Cortex of kidney (tissue), 1 donor: ENCODE data around the gene SRP14.
"Not testable (repeated sequence)": the region's sequence is repeated elsewhere in the genome, so short reads cannot be mapped to it uniquely, and the experiment has no call there.

Experiments used
- DNase-seq: peaks from one replicate; lab custom pipeline; 2025; lab: John Stamatoyannopoulos, UW

The SRP14 gene, protein sequence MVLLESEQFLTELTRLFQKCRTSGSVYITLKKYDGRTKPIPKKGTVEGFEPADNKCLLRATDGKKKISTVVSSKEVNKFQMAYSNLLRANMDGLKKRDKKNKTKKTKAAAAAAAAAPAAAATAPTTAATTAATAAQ

DNA sequence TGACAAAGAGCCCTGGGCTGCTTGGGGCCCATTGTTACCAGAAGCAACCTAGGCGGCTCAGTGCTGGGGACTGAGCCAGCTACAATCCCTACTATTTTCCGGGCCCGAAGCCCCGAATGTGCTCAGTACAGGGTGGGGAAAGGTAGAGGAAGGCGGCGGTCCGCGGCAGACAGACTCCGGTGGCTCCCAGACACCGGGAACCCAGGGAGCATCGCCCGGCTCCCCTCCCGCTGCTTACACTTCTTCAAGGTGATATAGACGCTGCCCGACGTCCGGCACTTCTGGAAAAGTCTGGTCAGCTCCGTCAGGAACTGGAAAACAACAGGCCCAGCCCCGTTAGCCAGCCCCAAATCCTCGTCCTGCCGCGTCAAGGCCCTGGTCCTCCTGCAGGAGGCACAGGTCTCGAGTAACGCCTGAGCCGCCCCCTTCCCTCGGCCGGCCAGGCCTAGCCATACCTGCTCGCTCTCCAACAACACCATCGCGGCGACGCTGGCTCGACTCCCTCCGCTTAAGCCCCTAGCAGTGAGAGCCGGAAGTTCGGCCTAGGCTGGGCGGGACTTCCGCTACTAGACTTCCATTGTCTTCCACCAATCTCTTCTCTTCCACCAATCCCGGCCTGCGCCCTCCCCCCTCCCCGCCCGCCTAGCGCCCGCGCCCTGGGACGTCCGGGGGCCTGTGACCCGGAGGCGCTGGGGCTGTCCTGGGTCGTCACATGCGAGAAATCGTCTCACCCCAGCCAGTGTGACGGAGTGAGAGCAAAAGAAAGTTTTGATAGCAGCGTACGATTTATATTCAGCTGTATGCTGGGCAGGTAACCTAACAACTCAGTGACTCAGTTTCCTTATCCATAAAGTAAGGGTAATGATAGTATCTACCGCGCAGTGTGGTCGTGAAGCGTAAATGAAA lies at the start of gene SRP14:
Gene SRP14, minus strand, starts transcription at position 544 of the 906 bp plus-strand sequence. Its CDS starts 65 bp downstream, at position 479.
- no peak for DNase-seq

DNA sequence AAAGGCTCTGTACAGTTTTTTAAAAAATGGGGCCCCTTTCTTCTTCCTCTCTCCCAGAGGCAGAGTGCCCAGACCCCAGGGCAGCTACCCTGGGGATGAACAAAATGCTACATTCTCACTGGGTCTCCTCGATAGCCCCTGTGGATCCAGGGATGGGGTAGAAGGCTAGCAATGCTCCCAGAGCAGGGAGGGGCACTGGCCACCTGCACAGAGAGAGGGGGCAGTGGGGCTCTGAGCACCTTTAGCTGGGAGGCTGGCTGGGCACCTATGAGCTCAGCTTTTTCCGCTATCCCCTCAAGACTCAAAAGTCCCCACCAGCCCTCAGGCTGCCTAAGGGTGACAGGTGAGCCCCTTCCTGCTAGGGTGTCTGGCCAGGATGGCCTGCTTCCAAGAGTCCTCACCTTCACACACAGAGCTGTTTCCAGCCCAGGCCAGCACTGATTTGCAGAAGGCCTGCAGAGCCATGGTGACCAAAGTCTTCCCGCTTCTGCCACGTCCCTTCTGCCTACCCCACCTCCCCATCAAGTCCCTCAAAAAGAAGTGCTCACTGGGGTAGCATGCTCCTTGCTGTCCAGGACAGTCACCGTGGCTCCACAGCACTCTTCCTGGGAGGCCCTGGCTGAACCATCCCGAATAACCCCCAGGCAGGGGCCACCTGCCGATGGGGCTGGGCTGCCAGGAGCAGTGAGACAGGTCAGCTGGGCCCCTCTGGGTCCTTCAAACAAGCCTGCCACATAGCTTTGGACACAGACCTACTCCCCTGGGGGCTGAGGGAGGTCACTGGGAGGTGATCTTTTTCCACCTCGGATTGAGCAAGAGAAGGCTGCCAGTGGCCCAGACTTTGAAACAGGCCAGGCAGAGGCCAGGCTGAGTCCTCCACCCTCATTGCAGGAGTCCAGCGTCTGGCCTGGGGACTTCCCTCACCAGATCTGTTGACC lies 49.3 kb upstream of the SRP14 start:
- no peak for DNase-seq

DNA sequence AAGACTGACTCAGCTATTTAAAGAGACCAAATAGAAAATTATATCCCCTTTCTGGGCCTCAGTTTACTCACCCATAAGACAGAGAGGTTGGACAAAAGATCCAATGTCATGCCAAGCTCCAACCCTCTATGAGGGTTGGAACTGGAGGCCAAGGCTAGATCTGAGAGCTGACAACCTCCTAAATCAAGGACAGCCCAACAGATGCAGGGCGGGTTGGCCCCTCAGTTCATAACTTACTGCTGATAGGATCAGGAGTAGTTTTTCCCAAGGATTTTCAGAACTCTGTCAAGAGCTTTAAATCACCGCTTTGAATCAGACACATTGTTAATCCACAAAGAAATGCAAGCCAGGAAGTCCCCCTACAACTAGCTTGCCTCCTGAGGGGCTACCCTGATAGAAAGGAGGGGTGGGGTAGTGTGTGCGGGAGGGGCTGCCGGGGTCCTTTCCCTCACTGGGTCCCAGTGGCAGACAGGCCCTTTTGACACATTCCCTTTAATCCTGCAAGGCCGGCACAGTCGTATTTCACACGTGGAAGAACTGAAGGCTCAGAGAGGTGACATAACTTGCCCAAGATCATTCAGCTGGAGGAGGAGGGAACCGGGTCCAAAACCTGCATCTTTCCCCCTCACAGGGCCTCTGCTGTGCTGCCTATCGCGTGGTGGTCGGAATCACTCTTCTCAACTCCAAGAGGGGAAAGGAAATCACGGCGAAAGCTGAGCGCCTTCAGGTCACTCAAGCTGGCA lies 48.3 kb upstream of the SRP14 start:
- no peak for DNase-seq

DNA sequence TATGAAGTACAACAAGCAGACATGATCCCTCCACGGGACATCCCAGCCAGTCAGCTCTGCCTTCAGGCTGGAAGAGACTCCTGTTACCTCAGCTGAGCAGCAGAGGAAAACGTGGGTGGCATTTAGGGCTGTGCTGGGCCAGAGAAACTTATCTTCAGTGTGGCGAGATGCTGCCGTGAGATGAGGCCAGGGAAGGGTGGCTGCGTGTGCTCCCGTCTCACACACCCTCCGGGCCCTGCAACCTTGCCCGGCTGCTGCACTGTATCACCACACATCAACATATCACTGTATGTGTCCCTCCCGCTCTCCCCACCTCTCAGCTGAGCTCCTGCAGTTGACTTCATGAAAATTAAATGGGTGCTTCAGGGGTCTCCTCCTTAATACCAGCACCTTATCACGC lies 46.3 kb upstream of the SRP14 start:
- DNase-seq, result no peak

DNA sequence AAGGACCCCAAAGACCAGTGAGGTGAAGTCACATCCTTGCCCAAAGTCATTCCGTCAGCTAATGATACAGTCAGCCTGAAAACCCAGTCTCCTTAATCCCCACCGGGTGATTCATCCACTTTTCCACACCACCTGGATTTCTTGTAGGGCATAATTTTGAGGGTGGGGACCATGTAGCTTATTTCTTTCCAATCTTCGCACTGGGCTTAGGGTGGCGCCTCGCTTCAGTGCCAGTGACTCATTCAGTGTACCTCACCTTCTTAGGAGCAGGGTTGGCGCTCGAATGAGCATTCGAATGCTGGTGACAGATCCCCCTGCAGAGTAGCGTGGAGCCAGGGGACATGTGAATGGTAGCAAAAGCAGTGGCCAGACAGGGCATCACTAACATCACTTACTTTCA lies 45.7 kb upstream of the SRP14 start:
- no peak for DNase-seq

DNA sequence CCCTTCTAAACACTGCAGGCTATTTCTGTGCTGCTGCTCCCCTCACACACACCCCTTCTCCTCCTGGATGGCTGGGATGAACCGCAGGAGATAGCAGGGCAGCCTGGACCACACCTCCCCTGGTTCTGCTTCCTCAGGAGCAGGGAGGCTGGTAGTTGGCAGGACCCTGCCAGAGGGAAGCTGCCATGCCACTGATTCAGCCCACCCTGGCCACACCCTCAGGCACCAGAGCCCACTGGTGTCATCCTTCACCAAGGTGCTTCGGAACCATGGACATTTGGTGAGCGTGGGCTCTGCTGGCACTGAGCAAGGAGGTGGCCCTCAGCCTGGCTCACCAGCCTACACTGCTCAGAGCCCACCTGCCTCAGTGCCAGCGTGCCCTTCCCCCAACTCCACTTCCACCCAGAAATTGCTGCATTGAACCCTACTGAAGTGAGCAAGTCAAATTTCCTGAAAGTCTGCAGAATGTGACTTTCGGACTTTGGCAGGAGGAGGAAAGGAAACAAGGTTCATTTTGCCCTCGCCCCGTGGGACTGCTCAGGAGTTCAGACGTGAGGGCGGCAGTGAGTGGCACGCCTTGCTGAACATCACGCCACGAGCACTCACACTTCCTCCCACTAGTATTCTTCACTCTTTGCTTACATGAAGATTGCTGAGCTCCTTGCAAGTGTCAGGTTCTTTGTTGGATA lies 43.4 kb upstream of the SRP14 start:
- DNase-seq, result no peak

DNA sequence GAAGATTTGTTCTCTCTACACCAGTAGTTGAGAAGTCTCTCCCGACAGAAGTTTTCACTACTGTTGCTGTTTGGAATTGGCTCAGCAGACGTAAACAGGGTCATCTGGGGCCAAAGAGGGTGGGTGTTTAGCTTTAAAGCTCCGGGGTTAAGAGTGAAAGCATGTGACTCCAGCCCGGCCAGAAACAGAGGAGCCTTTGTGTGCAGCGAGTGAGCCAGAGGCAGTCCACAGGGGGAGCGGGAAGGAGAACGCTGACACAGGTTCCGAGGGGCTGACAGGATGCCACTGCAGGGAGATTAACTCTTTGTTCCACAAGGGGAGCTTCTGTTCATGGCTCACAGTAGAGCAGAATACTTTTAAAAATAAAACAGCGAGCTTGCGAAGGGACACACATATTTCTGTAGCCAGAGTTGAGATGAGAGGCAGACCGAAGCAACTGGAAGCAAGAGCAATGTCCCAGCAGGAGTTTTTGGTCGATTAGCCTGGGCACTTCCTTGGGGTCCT lies 42.8 kb upstream of the SRP14 start:
- DNase-seq, result no peak

DNA sequence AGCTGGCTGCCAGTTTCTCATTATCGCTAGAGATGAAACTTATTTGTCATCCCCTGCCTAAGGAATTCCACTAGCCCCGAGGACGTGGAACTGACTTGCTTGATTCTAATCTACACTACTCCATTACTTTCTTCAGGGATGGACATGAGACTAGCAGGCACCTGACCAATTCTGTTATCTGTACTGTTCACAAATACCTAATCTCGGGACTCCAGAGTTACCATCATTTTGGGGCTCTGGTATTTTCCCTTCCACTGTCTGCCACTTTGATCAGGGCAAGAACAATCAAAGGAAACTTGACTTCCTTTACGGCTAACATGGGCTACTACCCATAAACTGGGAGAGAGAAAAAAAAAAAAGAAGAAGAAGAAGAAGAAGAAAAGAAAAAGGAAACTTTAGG lies 41.9 kb upstream of the SRP14 start:
- no peak for DNase-seq

DNA sequence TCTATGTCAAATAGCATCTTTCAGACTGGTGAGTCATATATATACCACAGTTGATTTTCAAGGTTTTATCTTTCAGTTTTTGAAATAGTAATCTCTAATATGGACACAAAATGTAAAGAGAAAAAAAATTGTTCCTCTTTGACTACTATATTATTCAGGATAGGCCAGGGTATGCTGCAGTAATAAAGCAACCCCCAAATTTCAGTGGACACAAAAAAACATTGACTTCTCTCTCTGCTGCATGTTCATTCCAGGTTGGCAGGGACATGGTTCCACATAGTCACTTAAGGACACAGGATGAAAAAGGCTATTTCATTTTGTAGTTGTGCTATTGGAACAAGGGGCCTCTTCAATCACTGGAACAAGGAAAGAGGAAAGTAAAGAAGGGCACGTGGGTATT lies 41.1 kb upstream of the SRP14 start:
- DNase-seq, result no peak

DNA sequence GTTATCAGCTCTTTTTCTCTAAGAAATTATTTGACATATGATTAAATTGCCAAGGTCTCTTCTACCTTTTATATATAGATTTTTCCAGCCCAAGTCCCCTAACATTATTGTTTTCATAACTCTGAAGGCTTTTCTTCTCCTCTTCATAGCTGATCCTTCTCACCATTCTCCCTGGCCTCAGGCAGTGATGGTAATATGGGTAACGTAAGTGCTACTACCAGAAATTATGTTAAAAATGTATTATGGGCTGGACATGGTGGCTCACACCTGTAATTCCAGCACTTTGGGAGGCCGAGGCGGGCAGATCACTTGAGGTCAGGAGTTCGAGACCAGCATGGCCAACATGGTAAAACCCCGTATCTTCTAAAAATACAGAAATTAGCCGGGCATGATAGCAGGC lies 40.5 kb upstream of the SRP14 start:
- DNase-seq, result no peak

DNA sequence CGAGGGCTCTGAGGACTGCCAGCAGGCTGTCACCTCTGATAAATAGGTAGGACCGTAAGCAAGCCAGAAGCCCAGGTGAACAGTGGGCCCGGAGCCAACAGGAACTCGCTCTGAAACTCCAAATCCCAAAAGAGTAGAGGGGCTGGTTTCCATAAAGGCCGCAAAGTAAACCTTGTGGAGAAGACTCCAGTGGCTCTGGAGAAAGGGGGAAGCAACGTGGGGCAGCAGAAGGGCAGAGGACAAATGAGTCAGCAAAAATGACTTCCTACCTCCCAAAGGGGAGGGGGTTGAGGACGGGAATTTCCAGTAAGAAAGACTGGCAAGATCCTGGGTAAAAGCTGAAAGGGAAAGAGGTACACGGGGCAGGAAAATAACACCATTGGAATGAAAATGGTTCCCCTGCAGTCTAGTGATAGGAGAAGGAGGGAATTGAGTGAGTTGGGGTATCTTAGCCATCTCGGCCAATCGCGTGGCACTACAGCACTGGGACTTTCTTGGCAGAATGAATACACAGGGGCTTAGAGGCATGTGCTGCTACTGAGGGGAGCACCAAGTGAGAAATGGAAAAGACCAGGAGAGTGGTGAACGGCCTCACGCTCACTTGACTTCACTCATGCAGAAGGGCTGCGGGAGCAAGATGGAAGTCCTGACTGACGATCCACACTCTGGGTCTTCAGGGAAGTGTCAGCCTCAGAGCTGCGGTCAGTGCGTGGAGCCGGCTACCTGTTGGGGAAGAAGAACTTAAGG lies 36.5 kb upstream of the SRP14 start:
- DNase-seq, result no peak

DNA sequence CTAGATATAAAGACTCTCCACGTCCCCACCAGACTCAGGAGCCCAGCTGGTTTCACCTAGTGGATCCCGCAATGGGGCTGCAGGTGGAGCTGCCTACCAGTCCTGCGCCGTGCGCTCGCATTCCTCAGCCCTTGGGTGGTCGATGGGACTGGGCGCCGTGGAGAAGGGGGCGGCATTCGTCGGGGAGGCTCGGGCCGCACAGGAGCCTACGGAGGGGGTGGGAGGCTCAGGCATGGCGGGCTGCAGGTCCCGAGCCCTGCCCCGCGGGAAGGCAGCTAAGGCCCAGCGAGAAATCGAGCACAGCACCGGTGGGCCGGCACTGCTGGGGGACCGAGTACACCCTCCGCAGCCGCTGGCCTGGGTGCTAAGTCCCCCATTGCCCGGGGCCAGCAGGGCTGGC lies 35.7 kb upstream of the SRP14 start:
- not testable (repeated sequence) for DNase-seq

DNA sequence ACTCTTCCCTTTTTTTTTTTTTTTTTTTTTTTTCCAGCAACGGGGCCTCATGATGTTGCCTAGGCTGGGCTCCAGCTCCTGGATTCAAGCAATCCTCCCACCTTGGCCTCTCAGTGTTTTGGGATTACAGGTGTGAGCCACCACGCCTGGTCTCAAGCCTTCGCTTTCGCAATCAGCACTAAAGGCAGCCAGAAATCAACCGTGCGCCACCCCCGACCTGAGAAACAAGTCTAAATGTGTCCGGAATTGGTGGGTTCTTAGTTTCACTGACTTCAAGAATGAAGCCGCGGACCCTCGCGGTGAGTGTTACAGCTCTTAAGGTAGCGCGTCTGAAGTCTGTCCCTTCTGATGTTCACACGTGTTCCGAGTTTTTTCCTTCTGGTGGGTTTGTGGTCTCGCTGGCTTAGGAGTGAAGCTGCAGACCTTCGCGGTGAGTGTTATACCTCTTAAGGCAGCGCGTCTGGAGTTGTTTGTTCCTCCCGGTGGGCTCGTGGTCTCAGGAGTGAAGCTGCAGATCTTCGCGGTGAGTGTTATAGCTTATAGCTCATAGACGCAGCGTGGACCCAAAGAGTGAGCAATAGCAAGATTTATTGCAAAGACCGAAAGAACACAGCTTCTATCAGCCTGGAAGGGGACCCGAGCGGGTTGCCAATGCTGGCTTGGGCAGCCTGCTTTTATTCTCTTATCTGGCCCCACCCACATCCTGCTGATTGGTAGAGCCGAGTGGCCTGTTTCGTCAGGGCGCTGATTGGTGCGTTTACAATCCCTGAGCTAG lies 34.9 kb upstream of the SRP14 start:
- DNase-seq, result not testable (repeated sequence)

DNA sequence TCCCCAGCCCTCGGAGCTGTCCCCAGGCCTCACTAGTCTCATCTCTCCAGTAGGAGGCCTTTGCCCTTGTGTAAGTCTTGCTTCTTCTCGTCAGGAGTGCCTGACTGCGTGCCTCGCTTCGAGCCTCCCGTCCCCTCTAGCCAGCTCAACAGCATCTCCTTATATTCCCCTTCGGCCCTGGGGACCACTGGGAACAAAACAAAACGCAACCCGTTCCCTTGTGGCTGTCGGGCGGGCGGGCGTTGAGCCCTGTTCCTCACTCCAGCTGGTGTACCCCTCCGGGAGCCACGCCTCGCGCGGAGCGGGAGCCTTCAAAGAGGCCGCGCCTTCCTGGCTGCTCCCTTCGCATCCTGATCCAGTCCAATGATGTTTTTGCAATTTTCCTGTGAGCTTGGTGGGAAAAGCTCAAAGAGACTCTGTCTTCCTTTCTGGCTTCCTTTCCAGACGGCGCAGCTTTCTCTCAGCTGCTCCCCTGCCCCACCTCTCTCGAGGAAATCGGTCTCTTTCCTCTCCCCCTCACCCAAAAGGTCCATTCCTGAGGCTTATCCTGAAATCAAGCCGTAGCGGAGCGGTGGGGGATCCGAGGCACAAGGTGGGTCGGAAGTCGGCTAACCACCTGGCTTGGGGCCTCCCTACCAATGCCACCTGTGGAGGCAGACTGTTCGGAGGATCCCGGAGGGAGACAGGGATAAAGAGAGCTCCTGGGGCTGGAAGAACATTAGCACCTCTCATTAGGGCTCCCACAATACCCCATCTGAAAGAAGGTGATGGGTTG lies 33.4 kb upstream of the SRP14 start:
- DNase-seq, result no peak

DNA sequence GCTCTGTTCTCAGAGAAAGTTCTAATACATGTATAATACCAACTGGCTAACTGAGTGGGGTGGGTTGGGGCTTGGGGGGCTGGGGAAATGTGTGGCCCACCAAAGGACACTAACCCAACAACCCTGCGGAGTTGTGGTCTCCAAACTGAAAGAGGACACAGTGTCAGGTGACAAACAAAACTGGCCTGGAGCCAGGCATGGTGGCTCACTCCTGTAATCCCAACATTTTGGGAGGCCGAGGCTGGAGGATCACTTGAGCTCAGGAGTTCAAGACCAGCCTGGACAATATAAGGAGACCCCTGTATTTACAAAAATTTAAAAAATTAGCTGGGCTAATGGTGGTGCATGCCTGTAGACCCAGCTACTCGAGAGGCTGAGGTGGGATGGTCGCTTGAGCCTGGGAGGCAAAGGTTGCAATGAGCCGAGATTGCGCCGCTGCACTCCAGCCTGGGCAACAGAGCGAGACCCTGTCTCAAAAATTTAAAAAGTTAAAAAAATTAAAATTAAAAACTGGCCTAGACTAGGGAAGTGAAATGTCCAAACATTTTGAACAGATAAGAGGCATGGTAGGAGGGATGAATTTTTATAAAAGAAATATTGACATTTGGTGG lies 31.7 kb upstream of the SRP14 start:
- no peak for DNase-seq

DNA sequence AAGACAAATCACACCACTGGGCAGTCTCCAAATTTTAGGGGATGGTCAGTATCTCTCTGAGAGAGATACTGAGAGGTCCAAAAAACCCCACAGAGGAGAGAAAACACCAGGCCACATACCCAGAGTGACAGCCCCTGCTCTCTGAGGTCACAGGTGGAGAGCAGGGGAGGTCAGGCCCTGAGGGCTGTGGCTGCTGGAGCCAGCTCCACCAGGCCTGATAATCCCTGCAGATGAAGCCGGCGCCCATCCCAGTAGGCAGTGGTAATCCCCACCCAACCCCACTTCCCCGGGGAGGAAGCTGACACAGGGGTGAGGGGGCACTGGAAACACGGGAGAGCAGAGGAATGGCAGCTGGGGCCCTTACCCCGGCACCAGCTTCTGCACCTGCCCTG lies 31.2 kb upstream of the SRP14 start:
- DNase-seq, result no peak

DNA sequence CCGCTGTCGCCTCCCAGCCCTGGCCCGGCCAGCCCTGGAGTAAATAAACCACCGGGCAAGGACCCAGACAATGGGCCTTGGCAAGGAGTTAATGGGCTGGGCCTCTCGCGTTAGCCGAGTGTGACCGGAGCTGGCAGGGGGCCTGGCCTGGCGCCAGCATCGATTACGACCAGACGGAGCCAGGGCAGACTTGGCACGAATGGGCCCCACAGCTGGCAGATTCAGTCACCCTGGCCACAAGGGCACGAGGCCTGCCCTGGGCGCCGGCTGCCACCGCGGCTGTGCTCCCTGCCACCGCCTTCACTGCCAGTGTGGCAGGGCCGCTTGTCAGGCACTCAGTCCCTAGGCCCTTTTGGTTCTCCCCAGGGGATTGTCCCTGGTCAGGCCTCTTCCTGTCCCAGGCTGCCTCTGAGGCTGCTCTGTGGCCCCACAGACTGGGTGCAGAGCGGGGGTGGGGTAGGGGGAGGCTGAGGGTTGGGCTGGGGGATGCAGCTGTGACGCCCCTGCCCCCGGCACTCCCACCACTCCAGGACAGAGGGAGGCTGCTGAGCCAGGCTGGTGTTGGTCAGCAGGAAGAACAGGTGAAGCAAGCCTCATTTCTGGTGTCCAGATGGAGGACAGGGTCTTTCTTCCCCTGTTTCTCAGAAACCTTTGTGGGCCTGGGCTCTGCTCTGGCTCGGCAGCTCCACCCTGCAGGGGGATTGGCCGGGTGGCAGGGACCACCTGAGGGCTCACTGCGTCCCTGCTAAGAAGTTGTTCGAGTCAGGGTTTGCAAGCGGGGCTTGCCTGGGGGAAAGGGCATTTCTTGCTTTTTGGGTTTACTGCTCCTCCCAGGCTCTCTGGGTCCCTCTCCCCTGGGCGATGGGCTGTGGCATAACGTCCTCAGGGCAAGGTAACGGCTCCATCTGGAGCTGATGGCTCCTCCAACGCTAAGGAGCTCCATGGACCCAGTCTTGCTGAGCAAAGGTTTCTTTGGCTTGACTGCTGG lies 30.5 kb upstream of the SRP14 start:
- DNase-seq, result peak; percentile 65
